Fibroblast of mammary gland (primary cell): ENCODE data around the gene LAMC3.
"Not testable (repeated sequence)": the region's sequence is repeated elsewhere in the genome, so short reads cannot be mapped to it uniquely, and the experiment has no call there.

Experiments
- DNase-seq: peaks from one replicate; pipeline ENCODE4 v3.0.0-alpha.2; 2010; ENCODE audit warnings: low read depth
- H3K4me3 ChIP-seq: 2 replicates; pipeline ENCODE4 v1.5.1; 2011; ENCODE audit warnings: low read depth, mild to moderate bottlenecking, low read length, moderate library complexity; ENCODE audit not compliant: control insufficient read depth
- TF ChIP-seq, protein P1 (sequence below): conservative IDR thresholded peaks from 2 replicates; pipeline ENCODE4 v1.5.1; 2011; ENCODE audit warnings: low read depth, low read length, inconsistent platforms; ENCODE audit not compliant: control insufficient read depth, insufficient read depth

LAMC3 gene

GRCh38 chr9:130999245-130999623, 9.7 kb upstream of the LAMC3 start:
- H3K4me3 ChIP-seq: no peak overlapping the region
- TF ChIP-seq, protein P1, sequence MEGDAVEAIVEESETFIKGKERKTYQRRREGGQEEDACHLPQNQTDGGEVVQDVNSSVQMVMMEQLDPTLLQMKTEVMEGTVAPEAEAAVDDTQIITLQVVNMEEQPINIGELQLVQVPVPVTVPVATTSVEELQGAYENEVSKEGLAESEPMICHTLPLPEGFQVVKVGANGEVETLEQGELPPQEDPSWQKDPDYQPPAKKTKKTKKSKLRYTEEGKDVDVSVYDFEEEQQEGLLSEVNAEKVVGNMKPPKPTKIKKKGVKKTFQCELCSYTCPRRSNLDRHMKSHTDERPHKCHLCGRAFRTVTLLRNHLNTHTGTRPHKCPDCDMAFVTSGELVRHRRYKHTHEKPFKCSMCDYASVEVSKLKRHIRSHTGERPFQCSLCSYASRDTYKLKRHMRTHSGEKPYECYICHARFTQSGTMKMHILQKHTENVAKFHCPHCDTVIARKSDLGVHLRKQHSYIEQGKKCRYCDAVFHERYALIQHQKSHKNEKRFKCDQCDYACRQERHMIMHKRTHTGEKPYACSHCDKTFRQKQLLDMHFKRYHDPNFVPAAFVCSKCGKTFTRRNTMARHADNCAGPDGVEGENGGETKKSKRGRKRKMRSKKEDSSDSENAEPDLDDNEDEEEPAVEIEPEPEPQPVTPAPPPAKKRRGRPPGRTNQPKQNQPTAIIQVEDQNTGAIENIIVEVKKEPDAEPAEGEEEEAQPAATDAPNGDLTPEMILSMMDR: no peak

GRCh38 chr9:131000526-131000925, 8.4 kb upstream of the LAMC3 start:
- not testable (repeated sequence) for H3K4me3 ChIP-seq, DNase-seq

More at GRCh38 chr9:130999245-130999623, 9.7 kb upstream of the LAMC3 start:
- DNase-seq: no peak

DNA sequence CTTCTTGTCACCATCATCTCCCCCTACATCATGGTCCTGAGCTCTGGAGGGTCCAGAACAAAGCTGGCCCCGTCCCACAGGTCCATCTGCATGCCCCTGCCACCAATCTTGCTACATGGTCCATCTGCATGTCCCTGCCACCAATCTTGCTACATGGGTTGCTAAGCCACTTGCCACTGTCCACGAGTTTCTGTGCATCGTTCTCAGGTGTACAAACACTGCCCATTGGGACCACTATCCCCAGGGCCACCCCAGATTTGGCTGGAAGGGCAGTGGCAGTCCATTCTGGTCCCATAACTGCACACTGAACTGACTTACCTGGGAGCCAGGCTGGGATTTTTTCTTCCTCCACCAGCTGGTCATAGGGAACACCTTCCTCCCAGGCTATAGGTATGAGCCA, 8.0 kb upstream of the LAMC3 start:
- TF ChIP-seq, protein P1: no peak
- DNase-seq: no peak
- H3K4me3 ChIP-seq: no peak overlapping the region

- TF ChIP-seq, protein P1: no peak
- no peak for DNase-seq
- no peak overlapping the region for H3K4me3 ChIP-seq
These were observed 7.0 kb upstream of the LAMC3 start for GRCh38 chr9:131001990-131002389.

DNA sequence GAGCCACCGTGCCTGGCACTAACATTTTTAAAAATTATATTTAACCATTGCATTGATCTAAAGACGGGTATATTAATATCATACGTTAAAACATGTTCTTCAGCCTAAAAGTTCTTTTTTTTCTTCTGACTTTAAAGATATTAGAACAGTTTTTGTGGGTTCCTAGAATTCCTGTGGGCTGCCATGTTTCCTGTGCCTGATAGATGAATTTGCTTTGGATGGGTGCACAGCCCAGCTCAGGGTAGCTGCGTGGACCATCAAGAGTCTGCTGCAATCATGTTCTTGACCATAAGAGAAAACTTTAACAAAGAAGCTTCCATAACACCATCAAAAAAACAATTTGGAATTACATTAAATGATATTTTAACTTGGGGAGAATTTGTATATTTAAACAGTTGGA, 2.4 kb upstream of the LAMC3 start:
- DNase-seq: no peak
- H3K4me3 ChIP-seq: no peak overlapping the region
- TF ChIP-seq, protein P1: no peak

GRCh38 chr9:131008086-131008485, 888 bp upstream of the LAMC3 start:
- TF ChIP-seq, protein P1: no peak
- no peak for DNase-seq
- H3K4me3 ChIP-seq: no peak overlapping the region

DNA sequence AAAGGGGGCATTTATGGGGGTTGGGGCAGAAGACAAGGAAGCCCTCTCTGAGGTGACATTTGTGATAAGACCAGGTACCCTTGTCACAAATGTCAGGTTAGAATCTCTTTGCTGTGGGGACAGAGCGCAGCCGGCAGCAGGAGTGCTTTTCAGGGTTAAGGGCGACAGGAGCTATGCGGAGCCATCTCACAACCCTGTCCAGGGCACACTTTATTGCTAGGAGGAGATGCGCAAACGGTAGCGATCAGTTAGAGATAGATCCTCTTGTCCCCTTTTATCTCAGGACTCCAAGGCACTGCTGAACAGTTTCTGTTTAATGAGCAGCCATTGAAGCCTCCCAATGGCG, 438 bp upstream of the LAMC3 start:
- no peak for DNase-seq
- TF ChIP-seq, protein P1: no peak
- no peak overlapping the region for H3K4me3 ChIP-seq
